B cell (primary cell): ENCODE measurements around the gene EGLN1. TPM values are rescaled to one million over a fixed set of nuclear protein-coding genes. Genes with fewer than 3 reads are reported as not detected.

Experiments
- ATAC-seq: fragments of 200-7000 bp; cut with Tn5 transposase; one replicate; pipeline ENCODE4 v1.10.0; 2021; ENCODE audit warnings: low read depth, mild to moderate bottlenecking, moderate number of reproducible peaks, moderate library complexity
- CTCF ChIA-PET: fragments of 350-600 bp; sonication (Branson Sonifier 250); formaldehyde crosslinking; loops from one replicate; lab custom pipeline; 2021; ENCODE audit warnings: antibody characterized with exemption, inconsistent platforms; lab: Charles Lee
- POLR2A ChIA-PET: fragments of 350-600 bp; sonication (Branson Sonifier 250); formaldehyde crosslinking; loops from one replicate; lab custom pipeline; 2021; ENCODE audit warnings: antibody characterized with exemption; lab: Charles Lee
- DNase-seq: peaks from one replicate; pipeline ENCODE4 v3.0.0; 2013
- H2AFZ ChIP-seq: 2 replicates; pipeline ENCODE4 v1.6.1; 2012; ENCODE audit warnings: mild to moderate bottlenecking, low read depth, low read length; ENCODE audit not compliant: insufficient read depth, poor library complexity, severe bottlenecking
- H3K27ac ChIP-seq, 2 donors: 1 replicate in 1 of 2; 2 replicates in 1 of 2; pipeline ENCODE4 v1.5.1; 2012 to 2013; ENCODE audit warnings: low read length in 2 of 2, mild to moderate bottlenecking in 2 of 2, moderate library complexity in 1 of 2
- H3K27me3 ChIP-seq, 4 experiments: fragments of 200-600 bp in 1 of 4; sonication (generic) in 1 of 4; replicated peaks in 1 of 4; 1 replicate in 2 of 4; 2 replicates in 2 of 4; pipeline versions ENCODE4 v1.6.1 to v1.7.0; 2013 to 2016; ENCODE audit warnings: low read length in 3 of 4, mild to moderate bottlenecking in 2 of 4, mixed read lengths in 1 of 4, moderate library complexity in 1 of 4; ENCODE audit not compliant: insufficient read depth in 4 of 4, control insufficient read depth in 3 of 4; ENCODE audit errors: control extremely low read depth in 1 of 4
- H3K36me3 ChIP-seq, 2 experiments: replicated peaks in 1 of 2; 1 replicate in 1 of 2; 2 replicates in 1 of 2; pipeline versions ENCODE4 v1.6.1 to v1.7.1; 2013; ENCODE audit warnings: low read length in 1 of 2; ENCODE audit not compliant: insufficient read depth in 2 of 2, control insufficient read depth in 1 of 2; ENCODE audit errors: control extremely low read depth in 1 of 2, extremely low read depth in 1 of 2
- H3K4me1 ChIP-seq, 2 donors: fragments of 200-600 bp in 1 of 2; sonication (generic) in 1 of 2; 1 replicate in 1 of 2; 2 replicates in 1 of 2; pipeline versions ENCODE4 v1.5.1 to v1.6.1; 2013 to 2017; ENCODE audit warnings: low read length in 2 of 2; ENCODE audit not compliant: control insufficient read depth in 2 of 2, insufficient read depth in 2 of 2
- H3K4me2 ChIP-seq: replicated peaks from 2 replicates; pipeline ENCODE3; 2012; ENCODE audit warnings: mild to moderate bottlenecking, low read depth, low read length; ENCODE audit not compliant: poor library complexity, severe bottlenecking
- H3K4me3 ChIP-seq, 5 experiments: fragments of 200-600 bp in 1 of 5; sonication (generic) in 1 of 5; 1 replicate in 3 of 5; 2 replicates in 2 of 5; pipeline versions ENCODE4 v1.5.1 to v1.7.0; 2011 to 2016; ENCODE audit warnings: low read length in 4 of 5, mild to moderate bottlenecking in 4 of 5, low read depth in 2 of 5, control low read depth in 1 of 5, moderate library complexity in 1 of 5; ENCODE audit not compliant: insufficient read depth in 1 of 5; ENCODE audit errors: control extremely low read depth in 1 of 5, extremely low read depth in 1 of 5
- H3K79me2 ChIP-seq: fragments of 200-600 bp; sonication (generic); one replicate; pipeline ENCODE4 v1.6.0; 2016; ENCODE audit warnings: low read length; ENCODE audit not compliant: control insufficient read depth, insufficient read depth
- H3K9ac ChIP-seq: fragments of 200-600 bp; sonication (generic); 2 replicates; pipeline ENCODE4 v1.6.1; 2017; ENCODE audit warnings: mild to moderate bottlenecking, low read length, moderate library complexity
- H3K9me3 ChIP-seq, 3 donors: one replicate each; pipeline versions ENCODE4 v1.6.1 to v1.7.1; 2013; ENCODE audit warnings: low read length in 2 of 3; ENCODE audit not compliant: control insufficient read depth in 2 of 3, insufficient read depth in 1 of 3; ENCODE audit errors: control extremely low read depth in 1 of 3
- H4K20me1 ChIP-seq: 2 replicates; pipeline ENCODE4 v1.6.0; 2012; ENCODE audit warnings: mild to moderate bottlenecking, low read length; ENCODE audit not compliant: insufficient read depth, control insufficient read depth, poor library complexity, severe bottlenecking
- H3K27ac Mint-ChIP-seq: one replicate; pipeline ENCODE4 v1.8.0; 2021; ENCODE audit warnings: mixed read lengths
- H3K27me3 Mint-ChIP-seq: one replicate; pipeline ENCODE4 v1.8.0; 2021; ENCODE audit warnings: mixed read lengths
- H3K4me1 Mint-ChIP-seq: one replicate; pipeline ENCODE4 v1.8.0; 2021; ENCODE audit warnings: mixed read lengths
- H3K4me3 Mint-ChIP-seq: one replicate; pipeline ENCODE4 v1.8.0; 2021; ENCODE audit warnings: mixed read lengths
- H3K9me3 Mint-ChIP-seq: one replicate; pipeline ENCODE4 v1.8.0; 2022; ENCODE audit warnings: mixed read lengths; ENCODE audit not compliant: insufficient read depth
- EZH2 ChIP-seq: IDR thresholded peaks from 2 replicates; pipeline ENCODE4 v1.6.1; 2012; ENCODE audit warnings: borderline replicate concordance, low read depth, mild to moderate bottlenecking, moderate library complexity, low read length; ENCODE audit not compliant: insufficient read depth, poor library complexity, severe bottlenecking
- WGBS: methylation state at CpG from one replicate; pipeline ENCODE4 v1.1.5; 2013; ENCODE audit warnings: missing lambda C conversion rate; ENCODE audit not compliant: insufficient coverage; 5-methylcytosine and 5-hydroxymethylcytosine counted together
- intact Hi-C: fragments of 100-400 bp; cut with micrococcal nuclease; formaldehyde crosslinking; loops from one replicate; pipeline ENCODE4 v1.10.0; 2022
- polyA plus RNA-seq: library from polyadenylated mRNA; depleted of rRNA; stranded (reverse); fragments of >200 nt; gene quantifications from 2 replicates; pipeline ENCODE4 v1.2.3, GENCODE V29; 2012
- total RNA-seq, 2 donors: library from RNA; stranded (reverse); fragments of 120-200 nt in 1 of 2; gene quantifications; 1 replicate in 1 of 2; 2 replicates in 1 of 2; pipeline versions ENCODE4 v1.2.3 to v1.2.4, GENCODE V29; 2013 to 2022
- TF ChIP-seq, protein P1 (sequence below): fragments of 200-600 bp; IDR thresholded peaks from one replicate; pipeline ENCODE4 v1.8.0; 2022; ENCODE audit warnings: antibody characterized with exemption, mild to moderate bottlenecking

The EGLN1 gene
- total and polyA plus RNA-seq, 2 donors (not counting 1 experiment from before 2014, with no cell fraction given), result 7.5 to 18.5 TPM

DNA sequence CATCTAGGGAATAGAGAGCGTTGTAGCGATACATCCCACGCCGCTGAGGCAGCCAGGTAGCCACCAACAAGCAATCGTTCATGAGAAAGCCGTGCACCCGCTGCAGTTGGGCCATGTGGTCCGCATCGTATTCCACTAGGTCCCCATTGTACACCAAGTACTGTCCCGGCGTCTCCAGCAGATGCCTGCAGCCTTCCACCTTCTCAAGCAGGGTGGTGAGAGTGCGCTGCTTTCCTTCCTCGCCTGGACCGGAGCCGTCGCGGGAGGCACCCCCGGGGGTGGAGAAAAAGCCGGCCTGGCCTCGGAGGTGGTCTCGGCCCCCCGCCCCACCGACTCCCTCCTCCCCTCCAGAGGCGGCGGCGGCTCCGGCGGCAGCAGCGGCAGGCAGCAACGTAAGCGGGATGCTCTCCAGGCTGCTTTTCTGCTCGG, 85.0 kb downstream of the EGLN1 start:
- Mint-ChIP-seq H3K4me3 (peak overlapping the region; percentile 99), H3K27ac (peak overlapping the region; percentile 100), H3K27me3 (peaks cover 3% of the 10 kb centered on the region), H3K4me1 (peaks cover 62% of the 10 kb centered on the region), H3K9me3 (no peaks in the 10 kb centered on the region)
- peaks cover 0 to 9% of the 10 kb centered on the region in 2 experiments for H3K36me3 ChIP-seq
- POLR2A ChIA-PET, result interaction anchor here (0.8 to 1.3 kb wide), 2 partner anchors 84 to 191 kb away, joined by 3 to 8 read pairs; partner anchors contain the start of gene TSNAX
- peaks cover 46 to 54% of the 10 kb centered on the region in 2 donors for H3K4me1 ChIP-seq
- H3K4me2 ChIP-seq, result peak overlapping the region; percentile 88
- intact Hi-C loops, result no loop called here
- peaks cover 0 to 10% (median 0%) of the 10 kb centered on the region in 3 donors for H3K9me3 ChIP-seq
- CTCF ChIA-PET, result interaction anchor here (0.8 to 2.1 kb wide), 7 partner anchors 16 to 266 kb away, joined by 3 to 11 read pairs (median 4); partner anchors contain the start of gene EGLN1
- H3K27ac ChIP-seq, result peak overlapping the region; percentile 93 to 99
- 3% methylated on average over 30 of the region's 32 CpGs for WGBS
- ATAC-seq (no peak), DNase-seq (no peak)
- H3K79me2 ChIP-seq, result peaks cover 81% of the 10 kb centered on the region
- TF ChIP-seq EZH2, result no peak
- TF ChIP-seq, protein P1, sequence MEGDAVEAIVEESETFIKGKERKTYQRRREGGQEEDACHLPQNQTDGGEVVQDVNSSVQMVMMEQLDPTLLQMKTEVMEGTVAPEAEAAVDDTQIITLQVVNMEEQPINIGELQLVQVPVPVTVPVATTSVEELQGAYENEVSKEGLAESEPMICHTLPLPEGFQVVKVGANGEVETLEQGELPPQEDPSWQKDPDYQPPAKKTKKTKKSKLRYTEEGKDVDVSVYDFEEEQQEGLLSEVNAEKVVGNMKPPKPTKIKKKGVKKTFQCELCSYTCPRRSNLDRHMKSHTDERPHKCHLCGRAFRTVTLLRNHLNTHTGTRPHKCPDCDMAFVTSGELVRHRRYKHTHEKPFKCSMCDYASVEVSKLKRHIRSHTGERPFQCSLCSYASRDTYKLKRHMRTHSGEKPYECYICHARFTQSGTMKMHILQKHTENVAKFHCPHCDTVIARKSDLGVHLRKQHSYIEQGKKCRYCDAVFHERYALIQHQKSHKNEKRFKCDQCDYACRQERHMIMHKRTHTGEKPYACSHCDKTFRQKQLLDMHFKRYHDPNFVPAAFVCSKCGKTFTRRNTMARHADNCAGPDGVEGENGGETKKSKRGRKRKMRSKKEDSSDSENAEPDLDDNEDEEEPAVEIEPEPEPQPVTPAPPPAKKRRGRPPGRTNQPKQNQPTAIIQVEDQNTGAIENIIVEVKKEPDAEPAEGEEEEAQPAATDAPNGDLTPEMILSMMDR, result no peak
- peak overlapping the region; percentile 99 for H3K9ac ChIP-seq
- H2AFZ ChIP-seq, result peak overlapping the region; percentile 99
- no peaks in the 10 kb centered on the region for H3K27me3 ChIP-seq
- H3K4me3 ChIP-seq, result peak overlapping the region; percentile 68 to 96 (median 94)
- H4K20me1 ChIP-seq, result peaks cover 27% of the 10 kb centered on the region
